Gastroesophageal sphincter (tissue), 3 donors: ENCODE results near the gene PLXNA2.

ENCODE experiments used
- CTCF ChIP-seq, 4 experiments: fragments of 200-600 bp in 2 of 4; fragments of 450-650 bp in 2 of 4; sonication (generic) in 1 of 4; IDR thresholded peaks; one replicate each; pipeline ENCODE4 v1.5.1; 2017 to 2019; ENCODE audit warnings: antibody characterized with exemption in 4 of 4, mild to moderate bottlenecking in 2 of 4, moderate library complexity in 2 of 4
- POLR2AphosphoS5 ChIP-seq: sonication (generic); formaldehyde crosslinking; IDR thresholded peaks from one replicate; pipeline ENCODE4 v1.6.1; 2017; ENCODE audit warnings: antibody characterized with exemption

- TF ChIP-seq CTCF (IDR thresholded peaks at IDR 0.05) (no peak), POLR2AphosphoS5 (no peak)
These were observed 213.7 kb downstream of the PLXNA2 start for GRCh38 chr1:208030288-208031091.
